Activated naive CD4-positive, alpha-beta T cell treated with anti-CD3 and anti-CD28 coated beads, Interleukin-2, amount 10 ng/mL, durations not matched to agents 5 hours and 36 hours (primary cell): ENCODE measurements around the gene PIGV. TPM values are rescaled to one million over a fixed set of nuclear protein-coding genes. Genes with fewer than 3 reads are reported as not detected.

ENCODE experiments used
- total RNA-seq, 2 experiments: library from RNA; stranded (reverse); gene quantifications; one replicate each; pipeline ENCODE4 v1.2.3, GENCODE V29; 2021

Gene PIGV
- total RNA-seq: 10 to 100 TPM; 24.4 TPM

GRCh38 chr1:26787706-26788514 lies at the start of gene PIGV:
Gene PIGV, plus strand, starts transcription at chr1:26787950. Its CDS starts 2,866 bp downstream, at chr1:26790816.

GRCh38 chr1:26826261-26827105 lies 38.7 kb downstream of the PIGV start, which contains the start of gene ZDHHC18:
Gene ZDHHC18, plus strand, starts transcription at chr1:26826688. Its CDS starts 117 bp downstream, at chr1:26826805.

Other genes with a start within 250 kb of the PIGV start
- 100 to 1,000 TPM; 113 to 122 TPM for gene ARID1A, start 91.9 kb upstream of the PIGV start, total RNA-seq
- 10 to 100 TPM; 53.5 to 55.1 TPM for gene ZDHHC18, start 38.7 kb downstream of the PIGV start, total RNA-seq
- 1 to 10 TPM; 5.2 to 5.6 TPM for gene SFN, start 75.2 kb downstream of the PIGV start, total RNA-seq
- 10 to 100 TPM; 27.9 to 29.4 TPM for gene GPN2, start 102.3 kb downstream of the PIGV start, total RNA-seq
- 10 to 100 TPM; 14.7 to 16.0 TPM for gene GPATCH3, start 112.5 kb downstream of the PIGV start, total RNA-seq
- not detected for gene NR0B2, start 126.0 kb downstream of the PIGV start, total RNA-seq
- 10 to 100 TPM; 47.1 to 48.5 TPM for gene NUDC, start 133.8 kb downstream of the PIGV start, total RNA-seq
- gene KDF1, start 172.5 kb downstream of the PIGV start, total RNA-seq: under 1 TPM; 0.25 to 0.41 TPM
- under 1 TPM in 1 of 2 experiments, not detected in 1; 0.20 TPM for gene TRNP1, start 205.7 kb downstream of the PIGV start, total RNA-seq
- not detected for gene TENT5B, start 224.9 kb downstream of the PIGV start, total RNA-seq